Stimulated activated naive CD4-positive, alpha-beta T cell (primary cell): ENCODE data around the gene NLGN1.

Source experiments
- DNase-seq, 6 experiments: peaks; one replicate each; lab custom pipeline; 2025; lab: John Stamatoyannopoulos, UW

NLGN1 gene

GRCh38 chr3:173639098-173639497 lies 241.6 kb downstream of the NLGN1 start:
- DNase-seq, result no peak

- DNase-seq, result no peak
These were observed 244.2 kb downstream of the NLGN1 start for GRCh38 chr3:173641696-173642095.

- DNase-seq, result no peak
These were observed 246.8 kb downstream of the NLGN1 start for GRCh38 chr3:173644086-173645082.

GRCh38 chr3:173650596-173650995 lies 253.1 kb downstream of the NLGN1 start:
- no peak for DNase-seq

- no peak for DNase-seq
These were observed 254.5 kb downstream of the NLGN1 start for GRCh38 chr3:173652093-173652492.

GRCh38 chr3:173653781-173654180 lies 256.2 kb downstream of the NLGN1 start:
- DNase-seq, result no peak

GRCh38 chr3:173659972-173660371 lies 262.4 kb downstream of the NLGN1 start:
- no peak for DNase-seq

GRCh38 chr3:173660645-173661299 lies 263.2 kb downstream of the NLGN1 start:
- no peak for DNase-seq

- DNase-seq, result no peak
These were observed 266.2 kb downstream of the NLGN1 start for GRCh38 chr3:173663696-173664111.

- DNase-seq, result no peak
These were observed 278.6 kb downstream of the NLGN1 start for GRCh38 chr3:173676094-173676493.

- no peak for DNase-seq
These were observed 283.7 kb downstream of the NLGN1 start for GRCh38 chr3:173681188-173681678.

GRCh38 chr3:173685456-173685855 lies 287.9 kb downstream of the NLGN1 start:
- no peak for DNase-seq

GRCh38 chr3:173688216-173688842 lies 290.8 kb downstream of the NLGN1 start:
- DNase-seq, result no peak

GRCh38 chr3:173690542-173691180 lies 293.1 kb downstream of the NLGN1 start:
- DNase-seq, result no peak

- no peak for DNase-seq
These were observed 301.8 kb downstream of the NLGN1 start for GRCh38 chr3:173699353-173699752.

- no peak for DNase-seq
These were observed 302.8 kb downstream of the NLGN1 start for GRCh38 chr3:173700336-173700735.

GRCh38 chr3:173702561-173702960 lies 305.0 kb downstream of the NLGN1 start:
- DNase-seq, result no peak

- DNase-seq, result no peak
These were observed 306.2 kb downstream of the NLGN1 start for GRCh38 chr3:173703771-173704170.

- DNase-seq, result no peak
These were observed 309.1 kb downstream of the NLGN1 start for GRCh38 chr3:173706630-173707029.

GRCh38 chr3:173708191-173708590 lies 310.6 kb downstream of the NLGN1 start:
- DNase-seq, result no peak

GRCh38 chr3:173709026-173709425 lies 311.5 kb downstream of the NLGN1 start:
- no peak for DNase-seq

GRCh38 chr3:173711619-173712018 lies 314.1 kb downstream of the NLGN1 start:
- DNase-seq, result no peak
